Hepatocyte (in vitro differentiated cells): ENCODE measurements around the gene PARP4.
"Not testable (repeated sequence)": the region's sequence is repeated elsewhere in the genome, so short reads cannot be mapped to it uniquely, and the experiment has no call there.

Experiments
- EZH2 ChIP-seq: fragments of 200-600 bp; sonication (generic); IDR thresholded peaks from 2 replicates; pipeline ENCODE4 v1.6.1; 2016; ENCODE audit warnings: antibody characterized with exemption, mild to moderate bottlenecking, borderline replicate concordance
- EZH2phosphoT487 ChIP-seq: fragments of 200-600 bp; sonication (generic); IDR thresholded peaks from one replicate; pipeline ENCODE4 v1.6.1; 2018; ENCODE audit warnings: antibody characterized with exemption, mild to moderate bottlenecking, low read depth, moderate library complexity; ENCODE audit not compliant: unreplicated experiment, severe bottlenecking
- TF ChIP-seq, protein P1 (sequence below): fragments of 200-600 bp; sonication (generic); IDR thresholded peaks from 2 replicates; pipeline ENCODE4 v1.5.1; 2016; ENCODE audit warnings: antibody characterized with exemption, mild to moderate bottlenecking; ENCODE audit not compliant: poor library complexity

DNA sequence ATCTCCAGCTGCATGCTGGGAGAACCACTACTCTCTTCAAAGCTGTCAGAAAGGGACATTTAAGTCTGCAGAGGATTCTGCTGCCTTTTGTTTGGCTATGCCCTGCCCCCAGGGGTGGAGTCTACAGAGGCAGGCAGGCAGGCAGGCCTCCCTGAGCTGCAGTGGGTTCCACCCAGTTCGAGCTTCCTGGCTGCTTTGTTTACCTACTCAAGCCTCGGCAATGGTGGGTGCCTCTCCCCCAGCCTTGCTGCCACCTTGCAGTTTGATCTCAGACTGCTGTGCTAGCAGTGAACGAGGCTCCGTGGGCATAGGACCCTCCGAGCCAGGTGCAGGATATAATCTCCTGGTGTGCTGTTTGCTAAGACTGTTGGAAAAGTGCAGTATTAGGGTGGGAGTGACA lies 41.3 kb upstream of the PARP4 start:
- TF ChIP-seq, protein P1, sequence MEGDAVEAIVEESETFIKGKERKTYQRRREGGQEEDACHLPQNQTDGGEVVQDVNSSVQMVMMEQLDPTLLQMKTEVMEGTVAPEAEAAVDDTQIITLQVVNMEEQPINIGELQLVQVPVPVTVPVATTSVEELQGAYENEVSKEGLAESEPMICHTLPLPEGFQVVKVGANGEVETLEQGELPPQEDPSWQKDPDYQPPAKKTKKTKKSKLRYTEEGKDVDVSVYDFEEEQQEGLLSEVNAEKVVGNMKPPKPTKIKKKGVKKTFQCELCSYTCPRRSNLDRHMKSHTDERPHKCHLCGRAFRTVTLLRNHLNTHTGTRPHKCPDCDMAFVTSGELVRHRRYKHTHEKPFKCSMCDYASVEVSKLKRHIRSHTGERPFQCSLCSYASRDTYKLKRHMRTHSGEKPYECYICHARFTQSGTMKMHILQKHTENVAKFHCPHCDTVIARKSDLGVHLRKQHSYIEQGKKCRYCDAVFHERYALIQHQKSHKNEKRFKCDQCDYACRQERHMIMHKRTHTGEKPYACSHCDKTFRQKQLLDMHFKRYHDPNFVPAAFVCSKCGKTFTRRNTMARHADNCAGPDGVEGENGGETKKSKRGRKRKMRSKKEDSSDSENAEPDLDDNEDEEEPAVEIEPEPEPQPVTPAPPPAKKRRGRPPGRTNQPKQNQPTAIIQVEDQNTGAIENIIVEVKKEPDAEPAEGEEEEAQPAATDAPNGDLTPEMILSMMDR, result not testable (repeated sequence)
- not testable (repeated sequence) for TF ChIP-seq EZH2, EZH2phosphoT487
